Left colon (tissue), 2 donors: Measurements from ENCODE around the gene GALNTL6. TPM values are rescaled to one million over a fixed set of nuclear protein-coding genes. Genes with fewer than 3 reads are reported as not detected.

Experiments used
- ATAC-seq: fragments of 200-7000 bp; cut with Tn5 transposase; one replicate; pipeline ENCODE4 v1.9.1; 2020; ENCODE audit warnings: mild to moderate bottlenecking, moderate library complexity
- DNase-seq, 2 donors: peaks; one replicate each; pipeline ENCODE4 v3.0.0-alpha.2; 2020
- intact Hi-C, 2 donors: fragments of 100-400 bp; cut with DNase I in 1 of 2; cut with micrococcal nuclease in 1 of 2; formaldehyde crosslinking; loops; one replicate each; pipeline versions ENCODE4 v1.11.2 to v1.14.0; 2022; cut with DNase I, micrococcal nuclease
- long read RNA-seq: library from polyadenylated mRNA; unstranded; transcript quantifications from one replicate; pipeline ENCODE4 v2.0.0, GENCODE V29; 2021
- total RNA-seq, 2 donors: library from RNA; stranded (reverse); fragmentation: NEBNext Ultra II Directional; extraction: Animal tissue kit (Norgen Biotek cat#: 25700); gene quantifications; one replicate each; pipeline ENCODE4 v1.2.1, GENCODE V29; 2021
- donor health status: DM: no; HTN: no; CAD: no.
- donor health status: DM: yes; HTN: yes; CAD: no.

The GALNTL6 gene
- total RNA-seq = under 1 TPM; 0.20 to 0.21 TPM
- long read RNA-seq = 0 reads

- ATAC-seq = no peak
- intact Hi-C loops = no loop called here
- no peak for DNase-seq
Measured at GRCh38 chr4:171812665-171813525, at the start of gene GALNTL6. TSS of gene GALNTL6 (plus strand) at chr4:171813404.

DNA sequence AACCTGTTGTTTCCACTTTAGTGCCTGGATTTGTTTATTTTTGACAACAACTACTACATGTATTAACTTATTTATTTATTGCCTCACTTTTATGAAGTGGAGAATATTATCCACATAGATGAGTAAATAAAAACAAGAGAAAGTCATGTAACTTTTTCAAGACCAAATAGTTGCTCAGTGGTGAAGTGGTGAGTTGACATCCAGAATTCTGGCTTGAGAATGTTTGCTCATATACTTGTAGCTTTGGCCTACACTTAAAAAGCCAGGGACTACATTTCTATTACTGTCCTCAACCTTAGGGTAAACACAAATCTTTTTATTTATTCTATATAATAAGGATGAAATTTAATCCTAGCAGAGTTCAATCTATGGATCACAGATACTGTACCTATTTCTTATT, 47.7 kb upstream of the GALNTL6 start:
- DNase-seq = no peak
- intact Hi-C loops = no loop called here

GRCh38 chr4:171774642-171775190, 38.5 kb upstream of the GALNTL6 start:
- no peak for ATAC-seq

More for the DNA sequence above, 47.7 kb upstream of the GALNTL6 start:
- no peak for ATAC-seq

DNA sequence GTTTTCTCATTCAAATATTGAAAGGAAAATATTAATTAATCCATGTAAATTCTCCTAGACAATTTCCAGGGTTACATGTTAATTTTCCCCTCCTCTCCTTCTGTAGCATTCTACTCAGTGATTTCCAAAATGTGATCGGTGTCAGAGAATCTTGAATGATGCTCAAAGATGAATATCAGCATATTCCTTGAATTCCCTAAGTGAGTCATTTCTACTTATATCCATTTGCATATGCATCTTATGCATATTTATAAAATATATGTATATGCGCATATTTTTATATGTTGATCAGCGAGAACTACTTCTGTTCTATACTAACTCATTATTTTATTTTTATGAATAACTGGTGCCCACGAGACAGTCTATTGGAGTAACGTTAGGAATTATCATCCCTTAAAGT, 33.9 kb upstream of the GALNTL6 start:
- ATAC-seq (no peak), DNase-seq (no peak)
- intact Hi-C loops = no loop called here

More at GRCh38 chr4:171774642-171775190, 38.5 kb upstream of the GALNTL6 start:
- no peak for DNase-seq
- intact Hi-C loops = no loop called here

DNA sequence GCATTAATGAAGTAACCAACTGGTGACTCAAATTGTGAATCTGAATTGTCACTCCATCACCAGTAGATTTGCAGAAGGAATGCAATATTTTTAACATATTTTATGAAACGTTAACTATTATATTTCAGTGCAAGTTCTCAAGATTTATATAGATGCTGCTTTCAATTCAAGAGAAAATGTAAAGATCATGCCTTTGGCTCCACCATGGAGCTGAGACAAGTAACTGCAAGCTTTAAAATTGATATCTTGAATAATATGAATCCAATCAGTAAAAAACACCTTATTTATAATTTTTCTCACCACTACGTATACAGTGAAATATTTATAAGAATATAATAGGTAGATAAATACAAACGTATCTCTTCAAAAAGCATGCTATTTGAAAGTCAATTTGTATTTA, 27.8 kb upstream of the GALNTL6 start:
- no peak for ATAC-seq
- no peak for DNase-seq
- intact Hi-C loops = no loop called here

DNA sequence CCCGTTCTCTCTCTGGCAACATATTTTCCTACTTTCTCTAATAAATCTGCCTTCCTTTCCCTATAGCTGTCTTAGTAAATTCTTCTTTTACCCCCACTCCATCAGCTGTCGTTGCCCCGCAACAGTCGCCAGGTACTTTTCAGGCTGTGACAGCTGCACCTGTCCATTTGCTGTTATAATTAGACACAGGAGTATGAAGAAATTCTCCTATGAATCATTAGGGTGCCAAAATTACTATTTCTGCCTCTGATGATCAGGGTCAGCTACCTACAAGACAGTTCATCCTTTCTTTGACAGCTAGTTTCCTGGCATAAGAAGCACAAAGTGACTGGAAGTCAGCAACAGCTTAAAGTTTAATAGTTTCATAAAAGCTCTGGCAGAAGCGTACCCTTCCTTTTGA, 19.5 kb upstream of the GALNTL6 start:
- DNase-seq (no peak), ATAC-seq (no peak)
- intact Hi-C loops = no loop called here

- DNase-seq = no peak
- intact Hi-C loops = no loop called here
- no peak for ATAC-seq
Measured at GRCh38 chr4:171794528-171794927, 18.7 kb upstream of the GALNTL6 start.

- ATAC-seq = no peak
- intact Hi-C loops = no loop called here
- no peak for DNase-seq
Measured at GRCh38 chr4:171809854-171810253, 3.4 kb upstream of the GALNTL6 start.

- intact Hi-C loops = no loop called here
- DNase-seq (no peak), ATAC-seq (no peak)
Measured at GRCh38 chr4:171812333-171812664, 905 bp upstream of the GALNTL6 start.

DNA sequence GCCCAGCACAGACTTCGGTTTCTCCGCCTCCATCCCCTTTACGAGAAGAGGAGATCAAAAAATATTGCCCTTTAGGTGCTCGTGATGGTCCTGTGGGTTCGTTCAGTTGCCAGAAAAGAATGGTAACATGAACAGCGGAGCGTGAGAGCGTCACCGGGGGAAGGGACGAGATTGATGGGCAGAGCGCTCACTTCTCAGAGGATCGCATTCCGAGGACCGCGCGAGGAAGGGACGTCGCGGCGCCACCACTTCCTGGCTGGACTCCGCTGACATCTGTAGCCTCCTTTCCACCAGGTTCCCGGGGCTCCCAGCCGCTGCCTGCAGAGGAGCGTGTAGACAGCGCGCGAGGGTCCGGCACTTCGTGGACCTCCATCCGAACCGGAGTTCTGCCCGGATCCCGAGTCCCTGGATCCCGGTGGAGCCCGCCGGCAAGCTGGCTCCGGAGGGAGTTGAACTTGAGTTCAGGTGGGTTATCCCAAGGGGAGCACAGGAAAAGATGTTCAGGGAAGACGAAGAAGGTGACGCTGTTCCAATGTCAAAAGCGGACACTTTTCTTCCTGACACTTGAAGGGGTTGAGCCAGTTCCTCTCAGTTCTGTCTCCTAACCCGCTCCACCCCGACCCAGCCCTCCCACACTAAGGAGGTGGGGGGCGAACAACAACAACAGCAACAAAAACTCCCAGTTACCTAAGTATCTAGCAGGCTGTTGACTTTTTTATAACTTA, 484 bp downstream of the GALNTL6 start:
- ATAC-seq (no peak), DNase-seq (no peak)
- intact Hi-C loops = no loop called here

- intact Hi-C loops = no loop called here
- DNase-seq (no peak), ATAC-seq (no peak)
Measured at GRCh38 chr4:171814545-171814944, 1.3 kb downstream of the GALNTL6 start.

- intact Hi-C loops = no loop called here
- no peak for DNase-seq
- no peak for ATAC-seq
Measured at GRCh38 chr4:171817026-171817425, 3.8 kb downstream of the GALNTL6 start.

- intact Hi-C loops = no loop called here
Measured at GRCh38 chr4:171834640-171835039, 21.4 kb downstream of the GALNTL6 start.

DNA sequence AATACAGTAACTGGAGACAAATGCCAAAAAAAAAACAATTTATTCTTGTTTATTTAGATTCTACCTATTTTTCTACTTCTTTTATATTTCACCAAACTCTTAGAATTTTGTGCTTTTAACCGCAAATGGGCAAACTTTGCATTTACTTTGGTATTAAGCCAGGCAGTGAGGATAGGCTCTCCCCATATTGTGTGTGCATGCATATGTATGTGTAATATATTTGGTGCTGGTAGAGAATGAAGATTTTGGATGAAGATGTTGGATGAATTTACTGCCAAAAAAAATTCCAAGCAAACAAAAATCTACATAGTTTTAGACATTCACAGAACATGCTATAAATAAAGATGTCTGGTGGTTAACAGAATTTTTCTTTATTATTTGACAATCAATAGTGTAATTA, 30.3 kb downstream of the GALNTL6 start:
- intact Hi-C loops = no loop called here
- ATAC-seq = no peak
- no peak for DNase-seq

More at GRCh38 chr4:171834640-171835039, 21.4 kb downstream of the GALNTL6 start:
- ATAC-seq (no peak), DNase-seq (no peak)

GRCh38 chr4:171846232-171846631, 33.0 kb downstream of the GALNTL6 start:
- intact Hi-C loops = no loop called here
- ATAC-seq (peak; percentile 57), DNase-seq (peak in 1 of 2 donors; percentile 59)

GRCh38 chr4:171846893-171847292, 33.7 kb downstream of the GALNTL6 start:
- intact Hi-C loops = no loop called here
- no peak for ATAC-seq
- DNase-seq = no peak

GRCh38 chr4:171847751-171848150, 34.5 kb downstream of the GALNTL6 start:
- intact Hi-C loops = no loop called here

DNA sequence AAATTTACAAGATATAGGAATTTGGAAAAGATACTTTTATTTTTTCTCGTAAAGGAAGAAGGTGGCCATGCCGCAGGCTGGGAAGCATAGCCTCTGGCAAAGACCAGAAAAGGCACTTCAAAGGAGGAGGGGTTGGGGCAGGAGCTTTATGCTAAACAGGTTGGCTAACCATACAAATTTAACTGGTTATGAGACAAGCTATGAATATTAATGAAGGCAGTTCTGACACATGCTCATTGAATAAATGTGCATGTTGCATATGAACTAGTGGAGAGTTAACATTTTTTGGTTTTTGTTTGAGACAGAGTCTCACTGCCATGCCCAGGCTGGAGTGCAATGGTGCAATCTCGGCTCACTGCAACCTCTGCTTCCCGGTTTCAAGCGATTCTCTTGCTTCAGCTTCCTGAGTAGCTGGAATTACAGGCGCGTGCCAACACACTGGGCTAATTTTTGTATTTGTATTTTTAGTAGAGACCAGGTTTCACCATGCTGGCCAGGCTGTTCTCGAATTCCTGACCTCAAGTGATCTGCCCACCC, 36.5 kb downstream of the GALNTL6 start:
- intact Hi-C loops = no loop called here
- DNase-seq = no peak
- ATAC-seq = no peak

More at GRCh38 chr4:171847751-171848150, 34.5 kb downstream of the GALNTL6 start:
- DNase-seq = no peak
- no peak for ATAC-seq

- ATAC-seq = no peak
- intact Hi-C loops = no loop called here
- DNase-seq = no peak
Measured at GRCh38 chr4:171851295-171851694, 38.1 kb downstream of the GALNTL6 start.
